GM12878 (cell line): ENCODE results near the gene ZNF692. TPM values are rescaled to one million over a fixed set of nuclear protein-coding genes. Genes with fewer than 3 reads are reported as not detected.

Experiments used
- BMI1 ChIP-seq: fragments of 450-650 bp; IDR thresholded peaks from 2 replicates; pipeline ENCODE4 v1.6.1; 2016; ENCODE audit warnings: mild to moderate bottlenecking, moderate library complexity, borderline replicate concordance
- CUX1 ChIP-seq: IDR thresholded peaks from 2 replicates; pipeline ENCODE4 v1.6.1; 2012; ENCODE audit warnings: improper control_type of control experiment, low read depth, low read length; ENCODE audit not compliant: insufficient replicate concordance
- FOXM1 ChIP-seq: IDR thresholded peaks from 2 replicates; pipeline ENCODE4 v1.6.1; 2012; ENCODE audit warnings: low read depth, mild to moderate bottlenecking, inconsistent platforms, low read length, moderate library complexity
- HDAC6 ChIP-seq: fragments of 200-600 bp; sonication (generic); IDR thresholded peaks from one replicate; pipeline ENCODE4 v1.8.0; 2017; ENCODE audit warnings: antibody characterized with exemption; ENCODE audit not compliant: unreplicated experiment
- MXI1 ChIP-seq: fragments of 150-350 bp; IDR thresholded peaks from 2 replicates; pipeline ENCODE4 v1.6.1; 2011; ENCODE audit warnings: low read depth, mild to moderate bottlenecking, inconsistent platforms, low read length, improper control_type of control experiment
- NFIC ChIP-seq: IDR thresholded peaks from 2 replicates; pipeline ENCODE4 v1.6.1; 2012; ENCODE audit warnings: low read depth, mild to moderate bottlenecking, inconsistent platforms, low read length, moderate library complexity
- NKRF ChIP-seq: fragments of 450-650 bp; conservative IDR thresholded peaks from 2 replicates; pipeline ENCODE4 v1.6.1; 2017; ENCODE audit warnings: mild to moderate bottlenecking, moderate library complexity
- RAD51 ChIP-seq: fragments of 450-650 bp; IDR thresholded peaks from 2 replicates; pipeline ENCODE4 v1.6.1; 2016; ENCODE audit warnings: moderate library complexity, mild to moderate bottlenecking, inconsistent platforms
- SIN3A ChIP-seq: IDR thresholded peaks from 2 replicates; pipeline ENCODE4 v1.6.1; 2012; ENCODE audit warnings: low read depth, low read length, improper control_type of control experiment
- SRF ChIP-seq, 2 experiments: IDR thresholded peaks; 2 replicates each; pipeline ENCODE4 v1.6.1; 2011; ENCODE audit warnings: low read depth in 2 of 2, low read length in 2 of 2, mild to moderate bottlenecking in 1 of 2, moderate library complexity in 1 of 2
- STAT3 ChIP-seq: IDR thresholded peaks from 2 replicates; pipeline ENCODE4 v1.6.1; 2011; ENCODE audit warnings: low read depth, low read length, improper control_type of control experiment
- YY1 ChIP-seq: IDR thresholded peaks from 2 replicates; pipeline ENCODE4 v1.6.1; 2011; ENCODE audit warnings: low read depth, mild to moderate bottlenecking, low read length
- polyA plus RNA-seq, 11 experiments: library from polyadenylated mRNA; depleted of rRNA in 4 of 11; unstranded in 6 of 11; stranded (reverse) in 5 of 11; fragments of >200 nt; fragmentation: Nextera tagmentation in 4 of 11; fragmentation: Illumina TruSeq in 1 of 11; extraction: Ambion mirVana in 4 of 11; extraction: Trizol in 1 of 11; gene quantifications; 1 replicate in 1 of 11; 2 replicates in 10 of 11; pipeline versions ENCODE4 v1.2.1 to v1.2.3, GENCODE V29; 2011 to 2016; ENCODE audit warnings: inconsistent platforms in 2 of 11, missing spikeins in 2 of 11, low read depth in 1 of 11
- total RNA-seq, 4 experiments: library from RNA; depleted of rRNA in 3 of 4; stranded (reverse); fragments of >200 nt in 3 of 4; fragmentation: Illumina TruSeq in 1 of 4; extraction: Trizol in 1 of 4; gene quantifications; 2 replicates each; pipeline versions ENCODE4 v1.2.1 to v1.2.3, GENCODE V29; 2013 to 2021
- TF ChIP-seq, protein P1 (sequence below): fragments of 150-350 bp; IDR thresholded peaks from 2 replicates; pipeline ENCODE4 v1.6.1; 2016; ENCODE audit warnings: low read depth, low read length
- TF ChIP-seq, protein P2 (sequence below): fragments of 450-650 bp; IDR thresholded peaks from 2 replicates; pipeline ENCODE4 v1.6.1; 2016; ENCODE audit warnings: mild to moderate bottlenecking
- TF ChIP-seq, protein P3 (sequence below): fragments of 150-350 bp; IDR thresholded peaks from 2 replicates; pipeline ENCODE4 v1.6.1; 2014; ENCODE audit warnings: mild to moderate bottlenecking, low read depth, low read length

Gene ZNF692
- total and polyA plus RNA-seq, 10 of the 15 experiments (the other 5 are each of a cell fraction or from before 2014, with no cell fraction given) = 5.3 to 76.6 (median 36.9) TPM

DNA sequence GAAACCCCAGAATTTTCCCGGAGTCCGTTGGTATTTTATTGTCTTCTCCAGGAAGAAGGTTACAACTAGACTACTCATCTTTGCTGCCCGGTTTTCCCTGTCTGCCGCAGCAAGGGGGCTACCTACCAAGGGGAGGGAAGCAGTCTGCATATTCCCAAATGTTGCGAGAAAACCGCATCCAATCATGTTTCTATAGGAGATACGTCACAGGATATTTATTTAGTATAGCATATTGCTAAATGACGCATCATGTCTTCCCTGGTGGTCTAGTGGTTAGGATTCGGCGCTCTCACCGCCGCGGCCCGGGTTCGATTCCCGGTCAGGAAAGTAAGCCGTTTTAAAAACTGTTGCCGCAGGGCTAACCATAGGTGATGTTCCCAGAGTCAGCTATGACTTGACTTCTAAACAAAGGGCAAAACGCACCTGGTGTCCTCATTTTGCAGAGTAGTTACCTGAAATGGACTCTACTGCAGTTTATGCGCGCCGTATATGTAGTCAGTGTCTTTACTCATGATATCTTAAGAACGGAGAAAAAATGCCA, 15.2 kb upstream of the ZNF692 start (continued):
- TF ChIP-seq, protein P1, sequence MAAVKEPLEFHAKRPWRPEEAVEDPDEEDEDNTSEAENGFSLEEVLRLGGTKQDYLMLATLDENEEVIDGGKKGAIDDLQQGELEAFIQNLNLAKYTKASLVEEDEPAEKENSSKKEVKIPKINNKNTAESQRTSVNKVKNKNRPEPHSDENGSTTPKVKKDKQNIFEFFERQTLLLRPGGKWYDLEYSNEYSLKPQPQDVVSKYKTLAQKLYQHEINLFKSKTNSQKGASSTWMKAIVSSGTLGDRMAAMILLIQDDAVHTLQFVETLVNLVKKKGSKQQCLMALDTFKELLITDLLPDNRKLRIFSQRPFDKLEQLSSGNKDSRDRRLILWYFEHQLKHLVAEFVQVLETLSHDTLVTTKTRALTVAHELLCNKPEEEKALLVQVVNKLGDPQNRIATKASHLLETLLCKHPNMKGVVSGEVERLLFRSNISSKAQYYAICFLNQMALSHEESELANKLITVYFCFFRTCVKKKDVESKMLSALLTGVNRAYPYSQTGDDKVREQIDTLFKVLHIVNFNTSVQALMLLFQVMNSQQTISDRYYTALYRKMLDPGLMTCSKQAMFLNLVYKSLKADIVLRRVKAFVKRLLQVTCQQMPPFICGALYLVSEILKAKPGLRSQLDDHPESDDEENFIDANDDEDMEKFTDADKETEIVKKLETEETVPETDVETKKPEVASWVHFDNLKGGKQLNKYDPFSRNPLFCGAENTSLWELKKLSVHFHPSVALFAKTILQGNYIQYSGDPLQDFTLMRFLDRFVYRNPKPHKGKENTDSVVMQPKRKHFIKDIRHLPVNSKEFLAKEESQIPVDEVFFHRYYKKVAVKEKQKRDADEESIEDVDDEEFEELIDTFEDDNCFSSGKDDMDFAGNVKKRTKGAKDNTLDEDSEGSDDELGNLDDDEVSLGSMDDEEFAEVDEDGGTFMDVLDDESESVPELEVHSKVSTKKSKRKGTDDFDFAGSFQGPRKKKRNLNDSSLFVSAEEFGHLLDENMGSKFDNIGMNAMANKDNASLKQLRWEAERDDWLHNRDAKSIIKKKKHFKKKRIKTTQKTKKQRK = no peak
- TF ChIP-seq NKRF (no peak; the same call in none of the 2 replicates), STAT3 (no peak), BMI1 (no peak), YY1 (peak; percentile 85), RAD51 (no peak), HDAC6 (peak; percentile 42), FOXM1 (peak; percentile 87), NFIC (peak; percentile 88), SIN3A (no peak), CUX1 (no peak), MXI1 (no peak), SRF (IDR thresholded peaks at IDR 0.05; ENCODE audit: low read depth in 2 of 2, low read length in 2 of 2) (no peak)
- TF ChIP-seq, protein P2, sequence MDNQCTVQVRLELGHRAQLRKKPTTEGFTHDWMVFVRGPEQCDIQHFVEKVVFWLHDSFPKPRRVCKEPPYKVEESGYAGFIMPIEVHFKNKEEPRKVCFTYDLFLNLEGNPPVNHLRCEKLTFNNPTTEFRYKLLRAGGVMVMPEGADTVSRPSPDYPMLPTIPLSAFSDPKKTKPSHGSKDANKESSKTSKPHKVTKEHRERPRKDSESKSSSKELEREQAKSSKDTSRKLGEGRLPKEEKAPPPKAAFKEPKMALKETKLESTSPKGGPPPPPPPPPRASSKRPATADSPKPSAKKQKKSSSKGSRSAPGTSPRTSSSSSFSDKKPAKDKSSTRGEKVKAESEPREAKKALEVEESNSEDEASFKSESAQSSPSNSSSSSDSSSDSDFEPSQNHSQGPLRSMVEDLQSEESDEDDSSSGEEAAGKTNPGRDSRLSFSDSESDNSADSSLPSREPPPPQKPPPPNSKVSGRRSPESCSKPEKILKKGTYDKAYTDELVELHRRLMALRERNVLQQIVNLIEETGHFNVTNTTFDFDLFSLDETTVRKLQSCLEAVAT = peak; percentile 78
- TF ChIP-seq, protein P3, sequence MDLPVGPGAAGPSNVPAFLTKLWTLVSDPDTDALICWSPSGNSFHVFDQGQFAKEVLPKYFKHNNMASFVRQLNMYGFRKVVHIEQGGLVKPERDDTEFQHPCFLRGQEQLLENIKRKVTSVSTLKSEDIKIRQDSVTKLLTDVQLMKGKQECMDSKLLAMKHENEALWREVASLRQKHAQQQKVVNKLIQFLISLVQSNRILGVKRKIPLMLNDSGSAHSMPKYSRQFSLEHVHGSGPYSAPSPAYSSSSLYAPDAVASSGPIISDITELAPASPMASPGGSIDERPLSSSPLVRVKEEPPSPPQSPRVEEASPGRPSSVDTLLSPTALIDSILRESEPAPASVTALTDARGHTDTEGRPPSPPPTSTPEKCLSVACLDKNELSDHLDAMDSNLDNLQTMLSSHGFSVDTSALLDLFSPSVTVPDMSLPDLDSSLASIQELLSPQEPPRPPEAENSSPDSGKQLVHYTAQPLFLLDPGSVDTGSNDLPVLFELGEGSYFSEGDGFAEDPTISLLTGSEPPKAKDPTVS = no peak
